Colonic mucosa (tissue), 4 donors: Measurements from ENCODE around the gene CACNA1D. TPM values are rescaled to one million over a fixed set of nuclear protein-coding genes. Genes with fewer than 3 reads are reported as not detected.

ENCODE experiments used
- DNase-seq: peaks from one replicate; pipeline ENCODE4 v3.0.0-alpha.2; 2020
- H3K27ac ChIP-seq: fragments of 200-600 bp; one replicate; pipeline ENCODE4 v1.8.0; 2021
- H3K27me3 ChIP-seq: fragments of 200-600 bp; one replicate; pipeline ENCODE4 v1.8.0; 2021
- H3K36me3 ChIP-seq: fragments of 200-600 bp; one replicate; pipeline ENCODE4 v1.8.0; 2021
- H3K4me1 ChIP-seq: fragments of 200-600 bp; one replicate; pipeline ENCODE4 v1.8.0; 2021; ENCODE audit warnings: mild to moderate bottlenecking
- H3K4me3 ChIP-seq: fragments of 200-600 bp; one replicate; pipeline ENCODE4 v1.8.0; 2021
- H3K9ac ChIP-seq, 2 donors: one replicate each; pipeline ENCODE4 v1.7.0; 2013; ENCODE audit warnings: control low read depth in 2 of 2, low read depth in 2 of 2, low read length in 2 of 2
- H3K9me3 ChIP-seq: fragments of 200-600 bp; one replicate; pipeline ENCODE4 v1.8.0; 2021
- intact Hi-C: fragments of 100-400 bp; cut with DNase I; formaldehyde crosslinking; loops from one replicate; pipeline ENCODE4 v1.14.1; 2022
- total RNA-seq, 2 donors: library from RNA; stranded (reverse); fragmentation: NEBNext Ultra II Directional in 1 of 2; extraction: Animal tissue kit (Norgen Biotek cat#: 25700) in 1 of 2; gene quantifications; one replicate each; pipeline ENCODE4 v1.2.1, GENCODE V29; 2021
- TF ChIP-seq, protein P1 (sequence below): fragments of 200-600 bp; IDR thresholded peaks from one replicate; pipeline ENCODE4 v1.8.0; 2022; ENCODE audit warnings: antibody characterized with exemption, mild to moderate bottlenecking
- donor health status: healthy.
- donor health status: DM: no; HTN: no; CAD: no.
- donor health status: DM: no; HTN: no; CAD: no.

The CACNA1D gene
- total RNA-seq, 2 donors from 2014 or later: 9.6 to 17.1 TPM

DNA sequence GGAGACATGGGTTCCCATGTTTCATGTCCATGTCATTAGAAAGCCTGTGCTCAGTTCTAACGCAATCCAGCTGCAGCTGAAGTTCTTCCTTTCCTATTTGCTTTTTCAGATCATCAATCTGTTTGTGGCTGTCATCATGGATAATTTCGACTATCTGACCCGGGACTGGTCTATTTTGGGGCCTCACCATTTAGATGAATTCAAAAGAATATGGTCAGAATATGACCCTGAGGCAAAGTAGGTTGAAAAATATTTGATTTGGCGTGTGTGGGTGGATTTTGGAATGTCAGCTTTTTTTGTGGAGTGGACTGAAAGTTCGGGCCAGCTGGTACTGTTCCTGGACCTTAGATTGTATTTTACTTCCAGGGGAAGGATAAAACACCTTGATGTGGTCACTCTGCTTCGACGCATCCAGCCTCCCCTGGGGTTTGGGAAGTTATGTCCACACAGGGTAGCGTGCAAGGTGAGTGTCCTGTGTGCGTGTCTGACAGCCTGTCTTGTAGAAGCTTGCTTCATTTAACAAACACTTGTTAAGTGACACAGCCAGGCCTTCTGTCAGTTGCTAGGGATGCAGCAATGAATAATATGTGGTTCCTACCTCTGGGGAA is 282.2 kb downstream of the CACNA1D start:
- Histone ChIP-seq H3K27ac (no peak overlapping the region), H3K27me3 (no peaks in the 10 kb centered on the region), H3K4me3 (no peak overlapping the region), H3K4me1 (no peaks in the 10 kb centered on the region), H3K9me3 (no peaks in the 10 kb centered on the region), H3K9ac (no peak overlapping the region), H3K36me3 (no peaks in the 10 kb centered on the region)
- DNase-seq: no peak
- TF ChIP-seq, protein P1, sequence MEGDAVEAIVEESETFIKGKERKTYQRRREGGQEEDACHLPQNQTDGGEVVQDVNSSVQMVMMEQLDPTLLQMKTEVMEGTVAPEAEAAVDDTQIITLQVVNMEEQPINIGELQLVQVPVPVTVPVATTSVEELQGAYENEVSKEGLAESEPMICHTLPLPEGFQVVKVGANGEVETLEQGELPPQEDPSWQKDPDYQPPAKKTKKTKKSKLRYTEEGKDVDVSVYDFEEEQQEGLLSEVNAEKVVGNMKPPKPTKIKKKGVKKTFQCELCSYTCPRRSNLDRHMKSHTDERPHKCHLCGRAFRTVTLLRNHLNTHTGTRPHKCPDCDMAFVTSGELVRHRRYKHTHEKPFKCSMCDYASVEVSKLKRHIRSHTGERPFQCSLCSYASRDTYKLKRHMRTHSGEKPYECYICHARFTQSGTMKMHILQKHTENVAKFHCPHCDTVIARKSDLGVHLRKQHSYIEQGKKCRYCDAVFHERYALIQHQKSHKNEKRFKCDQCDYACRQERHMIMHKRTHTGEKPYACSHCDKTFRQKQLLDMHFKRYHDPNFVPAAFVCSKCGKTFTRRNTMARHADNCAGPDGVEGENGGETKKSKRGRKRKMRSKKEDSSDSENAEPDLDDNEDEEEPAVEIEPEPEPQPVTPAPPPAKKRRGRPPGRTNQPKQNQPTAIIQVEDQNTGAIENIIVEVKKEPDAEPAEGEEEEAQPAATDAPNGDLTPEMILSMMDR: no peak
- intact Hi-C loops: no loop called here

DNA sequence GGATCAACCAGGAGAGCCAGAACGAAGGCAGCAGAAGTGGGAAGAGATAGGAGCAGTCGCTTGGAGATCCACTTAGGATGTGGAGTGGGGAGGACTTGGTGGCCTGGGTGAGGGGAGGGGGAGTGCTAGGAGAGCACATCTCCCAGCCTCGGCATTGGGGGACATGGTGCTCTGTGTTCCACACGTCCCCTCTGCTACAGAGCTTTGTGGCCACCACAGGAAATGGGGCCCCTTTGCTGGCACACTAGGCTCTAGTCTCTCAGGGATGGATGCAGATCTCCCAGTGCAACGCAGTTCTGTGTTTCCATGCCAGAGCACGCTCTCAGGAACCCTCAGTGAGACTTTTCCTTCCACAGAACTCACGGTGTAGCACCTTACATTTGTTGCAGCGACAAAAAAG is 283.1 kb downstream of the CACNA1D start:
- Histone ChIP-seq H3K4me1 (no peaks in the 10 kb centered on the region), H3K9me3 (no peaks in the 10 kb centered on the region), H3K27me3 (no peaks in the 10 kb centered on the region), H3K27ac (no peak overlapping the region), H3K4me3 (no peak overlapping the region), H3K9ac (no peak overlapping the region), H3K36me3 (no peaks in the 10 kb centered on the region)
- DNase-seq: no peak
- TF ChIP-seq, protein P1: no peak
- intact Hi-C loops: no loop called here

DNA sequence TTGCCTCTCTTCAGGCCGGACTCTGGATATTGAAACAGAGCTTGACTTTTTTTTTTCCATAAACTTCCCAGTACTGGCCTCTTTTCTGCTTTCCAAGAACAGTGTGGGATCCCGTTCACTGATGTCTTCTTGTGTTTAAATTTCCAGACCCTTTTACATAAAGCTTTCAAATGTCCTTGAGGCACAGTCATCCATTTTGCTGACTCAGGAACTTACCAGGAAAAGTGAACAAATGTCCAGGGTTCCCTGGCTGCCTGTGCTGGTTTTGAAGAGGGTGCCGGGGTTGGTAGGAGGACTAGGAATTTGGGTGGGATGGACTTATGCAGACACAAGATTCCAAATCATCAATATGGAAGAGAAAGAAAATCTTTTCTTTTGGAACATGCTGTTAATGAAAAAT is 283.7 kb downstream of the CACNA1D start:
- no peak for DNase-seq
- intact Hi-C loops: no loop called here
- H3K27me3 ChIP-seq: no peaks in the 10 kb centered on the region
- H3K4me3 ChIP-seq: no peak overlapping the region
- H3K9ac ChIP-seq: no peak overlapping the region
- H3K4me1 ChIP-seq: no peaks in the 10 kb centered on the region
- H3K9me3 ChIP-seq: no peaks in the 10 kb centered on the region
- H3K36me3 ChIP-seq: no peaks in the 10 kb centered on the region
- no peak overlapping the region for H3K27ac ChIP-seq
- TF ChIP-seq, protein P1: no peak

DNA sequence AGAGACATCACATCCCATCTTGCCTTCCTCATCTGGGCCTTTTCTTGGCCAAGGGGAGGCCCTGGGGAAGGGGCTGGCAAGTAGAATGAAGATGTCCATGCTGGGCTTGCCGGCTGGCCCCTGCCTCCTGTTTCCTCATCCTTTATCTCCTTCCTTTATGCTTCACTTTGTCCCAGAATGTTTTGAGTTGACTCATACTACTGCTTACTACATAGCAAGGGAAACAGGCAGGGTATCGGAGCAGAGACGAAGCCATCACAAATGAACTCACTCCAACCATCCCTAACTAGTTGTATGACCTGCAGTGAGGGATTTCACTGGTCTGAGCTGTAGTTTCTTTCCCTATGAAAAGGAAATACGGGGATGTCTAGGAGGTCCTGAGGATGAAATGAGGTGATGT is 285.8 kb downstream of the CACNA1D start:
- no peak for DNase-seq
- TF ChIP-seq, protein P1: no peak
- H3K4me1 ChIP-seq: no peaks in the 10 kb centered on the region
- intact Hi-C loops: no loop called here
- no peak overlapping the region for H3K9ac ChIP-seq
- no peak overlapping the region for H3K4me3 ChIP-seq
- H3K36me3 ChIP-seq: no peaks in the 10 kb centered on the region
- no peaks in the 10 kb centered on the region for H3K9me3 ChIP-seq
- H3K27me3 ChIP-seq: no peaks in the 10 kb centered on the region
- H3K27ac ChIP-seq: no peak overlapping the region

DNA sequence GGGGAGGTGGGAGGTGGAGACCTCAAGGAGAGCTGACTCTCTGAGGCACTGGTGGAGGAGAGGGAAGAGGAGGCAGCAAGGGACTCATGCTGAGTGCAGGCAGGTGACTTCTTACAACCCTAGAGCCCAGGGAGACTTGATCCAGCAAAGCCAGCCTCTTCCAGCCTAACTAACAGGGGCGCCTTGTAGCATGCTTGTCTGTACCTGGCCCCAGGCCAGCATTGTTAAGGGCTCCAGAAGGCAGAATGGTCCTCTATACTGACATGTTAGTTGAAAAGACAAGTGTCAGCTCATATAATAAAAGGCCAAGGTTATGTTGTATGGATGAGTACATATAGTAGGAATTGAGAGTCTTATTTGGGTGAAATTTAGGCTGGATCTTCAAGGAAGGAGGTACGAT is 286.4 kb downstream of the CACNA1D start:
- no peaks in the 10 kb centered on the region for H3K4me1 ChIP-seq
- H3K27ac ChIP-seq: no peak overlapping the region
- H3K27me3 ChIP-seq: no peaks in the 10 kb centered on the region
- H3K9me3 ChIP-seq: no peaks in the 10 kb centered on the region
- no peak overlapping the region for H3K4me3 ChIP-seq
- TF ChIP-seq, protein P1: no peak
- intact Hi-C loops: no loop called here
- DNase-seq: no peak
- no peaks in the 10 kb centered on the region for H3K36me3 ChIP-seq
- no peak overlapping the region for H3K9ac ChIP-seq
